Measurements from ENCODE around the gene DGKA.
"Not testable (repeated sequence)": the region's sequence is repeated elsewhere in the genome, so short reads cannot be mapped to it uniquely, and the experiment has no call there.

Gene DGKA

GRCh38 chr12:55999999-56000540, 69.1 kb downstream of the DGKA start:
- not testable (repeated sequence) for DNase-seq

GRCh38 chr12:56001487-56002100, 70.6 kb downstream of the DGKA start:
- no peak for DNase-seq

GRCh38 chr12:56003376-56003775, 72.4 kb downstream of the DGKA start:
- not testable (repeated sequence) for DNase-seq
